ENCODE measurements around the gene TTC12.

- no peak for TF ChIP-seq CTCF (IDR thresholded peaks at IDR 0.05)
- no peak for TF ChIP-seq POLR2A (IDR thresholded peaks at IDR 0.05)
Measured at GRCh38 chr11:113377681-113378412, 63.5 kb downstream of the TTC12 start.

Measured in esophagus squamous epithelium (tissue), 4 donors.